ENCODE measurements around the gene FOXQ1. TPM values are rescaled to one million over a fixed set of nuclear protein-coding genes. Genes with fewer than 3 reads are reported as not detected.

Gene FOXQ1
- total and polyA plus RNA-seq, 2 of the 13 experiments (the other 11 are each of a cell fraction or from before 2014, with no cell fraction given): 35.2 to 39.8 TPM

- peak; percentile 93 for TF ChIP-seq ZNF574 (CRISPR knock-in tag; IDR thresholded peaks at IDR 0.05)
- 0 out of 2 replicates have a peak, but pooled peaks have one; percentile 35 for TF ChIP-seq SNAI1 (CRISPR knock-in tag; IDR thresholded peaks at IDR 0.05; ENCODE audit: borderline replicate concordance)
- TF ChIP-seq MXD1 (CRISPR knock-in tag; IDR thresholded peaks at IDR 0.05): peak; percentile 92
- peak; percentile 91 for TF ChIP-seq MLXIP (CRISPR knock-in tag; IDR thresholded peaks at IDR 0.05; ENCODE audit: borderline replicate concordance)
- no peak for TF ChIP-seq GLMP (CRISPR knock-in tag; IDR thresholded peaks at IDR 0.05; ENCODE audit: borderline replicate concordance)
- peak; percentile 97 for TF ChIP-seq MYPOP (CRISPR knock-in tag; IDR thresholded peaks at IDR 0.05)
- peak; percentile 87; the same call in 1 of the 2 replicates for TF ChIP-seq ZBTB39 (CRISPR knock-in tag; IDR thresholded peaks at IDR 0.05)
- TF ChIP-seq TEAD3 (CRISPR knock-in tag; optimal IDR thresholded peaks at IDR 0.05; ENCODE audit: borderline replicate concordance): peak; percentile 74
- peak; percentile 76; the same call in 1 of the 2 replicates for TF ChIP-seq HBP1 (CRISPR knock-in tag; IDR thresholded peaks at IDR 0.05; ENCODE audit: low read depth)
- peak; percentile 97 for TF ChIP-seq NAIF1 (CRISPR knock-in tag; IDR thresholded peaks at IDR 0.05; ENCODE audit: borderline replicate concordance)
- no peak for TF ChIP-seq CHD4 (IDR thresholded peaks at IDR 0.05; ENCODE audit: borderline replicate concordance, low read length)
- peak; percentile 49; the same call in 1 of the 2 replicates for TF ChIP-seq YEATS2 (CRISPR knock-in tag; IDR thresholded peaks at IDR 0.05; ENCODE audit: borderline replicate concordance)
- peak; percentile 57; the same call in 1 of the 2 replicates for TF ChIP-seq ZBTB7B (CRISPR knock-in tag; IDR thresholded peaks at IDR 0.05)
- peak; percentile 61; the same call in 1 of the 2 replicates for TF ChIP-seq ZNF121 (CRISPR knock-in tag; IDR thresholded peaks at IDR 0.05)
- 0 out of 2 replicates have a peak, but pooled peaks have one; percentile 50 for TF ChIP-seq ZNF562 (CRISPR knock-in tag; IDR thresholded peaks at IDR 0.05; ENCODE audit: borderline replicate concordance)
These were observed at the start of gene FOXQ1 (continued) for GRCh38 chr6:1311400-1312202.
